GM21390 (cell line): ENCODE measurements around the gene TTC8.
"Not testable (repeated sequence)": the region's sequence is repeated elsewhere in the genome, so short reads cannot be mapped to it uniquely, and the experiment has no call there.

ENCODE experiments used
- ATAC-seq: cut with Tn5 transposase; IDR thresholded peaks from one replicate; pipeline ENCODE4 v1.9.1; 2021; ENCODE audit not compliant: unreplicated experiment

The TTC8 gene

GRCh38 chr14:88824314-88825077 is at the start of gene TTC8:
Gene TTC8, plus strand, starts transcription at chr14:88824651. Its CDS starts 57 bp downstream, at chr14:88824708.
- ATAC-seq = peak; percentile 99

DNA sequence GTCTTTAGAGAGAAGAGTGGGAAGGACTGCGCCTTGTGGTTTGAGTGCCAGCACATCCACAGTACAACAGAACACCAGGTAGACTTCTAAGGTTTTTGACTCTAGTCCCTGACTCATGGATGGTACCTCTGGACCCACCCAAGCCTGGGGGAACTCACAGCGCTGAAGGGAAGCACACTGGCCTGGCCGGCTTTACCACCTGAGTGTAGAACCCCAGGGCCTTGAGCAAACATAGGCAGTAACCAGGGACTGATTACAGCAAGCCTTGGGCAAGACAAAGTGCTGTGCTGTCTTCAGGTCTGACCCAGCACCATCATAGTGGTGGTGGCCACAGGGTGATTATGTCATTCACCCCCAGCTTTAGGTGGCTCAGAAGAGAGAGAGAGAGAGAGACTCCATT is 48.9 kb upstream of the TTC8 start:
- no peak for ATAC-seq

DNA sequence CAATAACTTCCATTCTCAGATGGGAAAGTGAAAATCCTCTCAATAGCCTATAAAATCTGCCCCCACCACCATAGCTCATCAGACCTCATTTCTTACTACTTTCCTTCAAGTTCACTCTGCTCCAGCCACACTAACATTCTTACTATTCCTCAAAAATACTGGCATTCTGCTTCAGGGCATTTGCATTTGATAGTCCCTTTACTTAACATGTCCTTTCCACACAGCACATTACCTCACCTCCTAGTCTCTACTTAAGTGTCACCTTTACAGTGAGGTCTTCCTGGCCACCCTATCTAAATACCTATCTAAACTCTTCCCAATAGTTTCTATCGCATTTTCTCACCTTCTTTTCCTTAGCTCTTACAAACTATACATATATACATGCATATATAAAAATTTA is 38.5 kb upstream of the TTC8 start:
- ATAC-seq = no peak

DNA sequence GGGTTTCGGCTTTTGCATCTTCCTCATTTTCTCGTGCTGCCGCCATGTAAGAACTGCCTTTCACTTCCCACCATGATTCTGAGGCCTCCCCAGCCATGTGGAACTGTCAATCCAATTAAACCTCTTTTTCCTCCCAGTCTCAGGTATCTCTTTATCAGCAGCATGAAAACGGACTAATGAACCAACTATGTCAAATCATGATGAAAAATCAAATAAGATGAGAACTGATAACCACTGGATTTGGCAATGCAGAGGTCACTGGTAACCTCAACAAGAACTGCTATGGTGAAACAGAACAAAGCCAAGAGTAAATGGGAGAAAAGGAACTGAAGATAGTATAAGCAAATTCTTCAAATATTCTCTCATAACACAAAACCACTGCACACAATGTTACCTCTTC is 37.7 kb upstream of the TTC8 start:
- no peak for ATAC-seq

GRCh38 chr14:88789573-88789972 is 34.9 kb upstream of the TTC8 start:
- not testable (repeated sequence) for ATAC-seq

DNA sequence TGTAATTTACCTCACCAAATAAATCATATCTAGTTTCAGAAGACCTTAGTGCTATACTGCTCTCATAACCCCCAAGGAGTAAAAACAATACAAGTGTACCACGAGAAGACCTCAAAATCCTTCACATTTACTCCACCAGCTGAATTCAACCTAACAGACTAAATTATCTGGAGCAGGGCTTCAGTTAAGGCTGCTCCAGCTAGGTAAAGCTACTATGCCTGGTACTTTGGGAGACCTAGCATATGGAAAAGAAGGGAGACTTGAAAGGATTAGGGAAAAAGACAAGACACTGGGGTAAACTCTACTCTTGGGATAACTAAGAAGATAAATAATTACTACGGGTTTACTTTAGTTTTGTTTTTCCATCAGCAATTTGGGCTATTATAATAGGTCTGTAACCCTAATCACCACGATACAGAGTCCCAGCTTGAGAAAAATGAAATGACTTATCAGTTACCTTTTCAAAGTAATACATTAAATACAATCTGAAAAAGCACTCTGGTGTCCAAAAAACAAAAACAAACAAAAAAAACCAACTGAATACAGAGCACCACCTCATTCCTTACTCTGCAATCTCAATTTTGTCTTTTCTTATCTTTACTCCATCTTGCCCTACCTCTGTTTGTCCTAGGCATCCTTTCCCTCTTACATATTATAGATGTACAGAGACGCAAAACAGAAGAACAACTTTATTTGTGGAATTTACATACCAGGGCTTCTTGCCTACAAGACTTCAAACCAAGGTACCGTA is 33.8 kb upstream of the TTC8 start:
- ATAC-seq = no peak

DNA sequence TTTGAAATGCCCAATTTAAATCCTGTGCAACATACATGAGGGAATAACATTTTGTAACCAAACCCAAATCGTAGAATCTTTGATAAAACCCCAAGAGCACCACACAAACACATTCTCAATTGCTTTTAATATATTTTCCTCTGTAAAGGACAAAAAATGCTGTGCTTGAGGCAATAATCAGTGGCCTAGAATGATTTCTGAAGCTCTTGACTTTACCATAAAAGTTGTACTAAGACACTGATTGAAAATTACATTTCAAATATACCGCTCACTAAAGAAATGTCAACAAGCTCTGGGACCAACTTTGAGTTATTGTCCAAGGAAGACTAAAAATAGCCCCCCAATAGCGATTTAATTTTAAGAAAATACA is 33.2 kb upstream of the TTC8 start:
- no peak for ATAC-seq

- ATAC-seq = no peak
These were observed 32.6 kb upstream of the TTC8 start for GRCh38 chr14:88791629-88792472.

- peak; percentile 88 for ATAC-seq
These were observed 31.8 kb upstream of the TTC8 start, which contains the start of gene EML5 for GRCh38 chr14:88792473-88793258. Gene EML5, minus strand, starts transcription at chr14:88792953. Its CDS starts 450 bp downstream, at chr14:88792503.

DNA sequence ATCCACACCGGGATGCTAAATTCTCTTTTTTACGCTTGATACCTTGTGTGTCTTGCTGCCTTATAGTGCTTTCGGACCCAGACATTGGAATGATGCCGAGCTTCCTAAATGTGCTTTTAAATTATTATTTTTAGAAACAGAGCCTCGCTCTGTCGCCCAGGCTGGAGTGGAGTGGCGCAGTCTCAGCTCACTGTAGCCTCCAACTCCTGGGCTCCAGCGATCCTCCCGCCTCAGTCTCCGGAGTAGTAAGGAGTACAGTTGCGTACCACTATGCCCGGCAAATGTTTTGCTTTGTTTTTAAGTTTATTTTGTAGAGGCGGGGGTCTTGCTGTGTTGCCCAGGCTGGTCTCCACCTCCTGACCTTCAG is 31.2 kb upstream of the TTC8 start:
- ATAC-seq = no peak

DNA sequence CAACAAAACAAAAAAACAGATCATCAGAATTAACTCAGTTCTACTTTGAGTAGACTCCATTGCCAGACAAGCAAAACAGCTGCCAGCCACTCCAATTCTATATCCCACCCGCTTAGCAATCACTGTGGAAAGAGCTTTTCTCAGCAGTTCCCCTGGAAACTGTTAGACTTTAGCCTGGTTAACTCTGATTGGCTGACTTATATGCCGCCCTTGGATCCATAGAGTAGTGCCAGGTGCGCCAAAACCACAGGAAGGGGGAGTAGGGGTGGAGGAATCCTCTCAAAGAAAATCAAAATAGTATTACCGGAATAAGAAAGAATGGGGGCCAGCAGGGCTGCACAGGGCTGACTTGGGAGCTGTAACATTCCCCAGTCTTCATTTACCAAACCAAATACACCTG is 26.3 kb upstream of the TTC8 start:
- ATAC-seq = no peak

GRCh38 chr14:88799522-88799921 is 24.9 kb upstream of the TTC8 start:
- no peak for ATAC-seq

DNA sequence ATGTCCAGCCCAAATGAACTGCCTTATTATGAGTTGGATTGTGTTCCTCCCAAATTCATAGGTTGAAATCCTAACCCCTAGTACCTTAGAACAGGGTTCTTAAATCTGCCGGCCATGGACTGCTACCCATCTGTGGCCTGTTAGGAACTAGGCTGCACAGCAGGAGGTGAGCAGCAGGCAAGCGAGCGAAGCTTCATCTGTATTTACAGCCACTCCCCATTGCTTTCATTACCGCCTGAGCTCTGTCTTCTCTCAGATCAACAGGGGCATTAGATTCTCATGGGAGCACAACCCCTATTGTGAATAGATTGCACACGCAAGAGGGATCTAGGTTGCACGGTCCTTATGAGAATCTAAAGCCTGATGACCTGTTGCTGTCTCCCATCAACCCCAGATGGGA is 21.9 kb upstream of the TTC8 start:
- ATAC-seq = no peak

DNA sequence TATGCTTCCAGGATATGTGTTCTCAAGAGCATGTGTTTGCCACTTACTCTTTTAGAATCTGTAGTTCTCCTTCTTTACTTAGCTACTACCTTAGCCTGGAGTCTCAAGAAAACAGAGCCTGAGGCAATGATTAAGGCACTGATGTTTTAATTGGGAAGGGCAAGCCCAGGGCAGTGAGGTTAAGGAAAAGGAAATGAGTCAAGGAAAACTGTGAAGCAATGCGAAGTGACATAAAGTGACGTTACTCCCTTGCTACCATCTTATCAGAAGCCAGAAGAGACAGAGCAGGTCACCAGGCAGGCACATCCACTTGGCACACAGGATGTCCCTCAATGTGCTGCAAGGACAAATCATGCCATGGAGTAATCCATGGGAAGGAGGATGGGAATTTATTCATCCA is 20.4 kb upstream of the TTC8 start:
- ATAC-seq = no peak

DNA sequence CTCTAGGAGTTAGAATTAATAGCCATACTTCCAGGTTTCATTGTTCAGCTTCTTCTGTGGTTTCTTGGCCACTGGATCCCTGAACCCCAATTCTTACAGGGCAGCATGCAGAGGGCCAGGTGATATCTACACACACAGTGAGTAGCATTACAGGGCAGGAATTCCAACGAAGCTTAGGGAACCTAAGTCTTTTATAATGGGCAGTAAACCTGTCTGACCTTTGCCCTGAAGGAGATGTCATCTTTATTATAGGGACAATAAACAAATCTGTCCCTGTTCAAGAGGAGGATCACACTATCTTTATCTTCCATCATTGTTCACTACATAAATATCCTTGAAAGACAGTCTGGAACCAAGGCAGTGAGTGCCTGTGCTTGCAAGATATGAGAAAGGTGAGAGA is 20.0 kb upstream of the TTC8 start:
- no peak for ATAC-seq

DNA sequence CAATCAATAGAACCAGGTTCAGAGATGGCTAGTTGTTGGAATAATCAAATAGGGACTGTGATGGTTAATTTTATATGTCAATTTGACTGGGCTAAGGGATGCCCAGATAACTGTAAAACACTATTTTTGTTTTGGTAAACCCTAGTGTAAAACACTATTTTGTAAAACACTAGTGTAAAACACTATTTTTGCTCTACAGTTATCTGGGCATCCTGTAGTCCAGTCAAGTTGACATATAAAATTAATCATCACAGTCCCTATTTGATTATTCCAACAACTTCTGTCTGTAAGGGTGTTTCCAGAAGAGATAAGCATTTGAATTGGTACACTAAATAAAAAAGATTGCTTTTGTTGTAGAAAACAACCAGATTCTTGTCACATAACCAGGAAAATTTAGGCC is 16.1 kb upstream of the TTC8 start:
- no peak for ATAC-seq

- ATAC-seq = no peak
These were observed 8.5 kb upstream of the TTC8 start for GRCh38 chr14:88815980-88816379.

DNA sequence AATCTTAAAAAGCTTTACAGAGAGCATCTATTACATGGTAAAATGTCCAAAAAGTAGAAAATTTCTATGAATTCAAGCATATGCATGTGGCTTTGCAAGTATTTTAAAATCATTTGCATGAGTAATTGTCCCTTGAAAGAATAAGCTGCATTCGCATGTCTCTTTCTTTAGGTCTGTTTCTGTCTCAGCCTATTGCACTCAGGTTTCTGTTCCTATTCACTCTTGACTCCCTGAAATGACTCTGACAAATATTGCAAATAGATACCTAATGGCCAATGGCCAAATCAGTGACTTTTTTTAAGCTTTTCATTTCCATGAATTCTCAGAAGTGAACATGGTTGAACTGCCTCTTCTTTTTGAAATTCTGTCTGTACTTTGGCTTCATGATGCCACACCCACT is 6.4 kb upstream of the TTC8 start:
- ATAC-seq = no peak

- ATAC-seq = not testable (repeated sequence)
These were observed 4.8 kb upstream of the TTC8 start for GRCh38 chr14:88819674-88820073.

GRCh38 chr14:88821378-88821777 is 3.1 kb upstream of the TTC8 start:
- no peak for ATAC-seq

GRCh38 chr14:88821888-88822287 is 2.6 kb upstream of the TTC8 start:
- no peak for ATAC-seq
